G401.6 (cell line): Measurements from ENCODE around the gene TLX1.

Experiments
- FAIRE-seq: peaks from 2 replicates; lab custom pipeline; 2012; peaks lifted over from hg19 to GRCh38; lab: Jason Lieb, UNC

TLX1 gene

GRCh38 chr10:101112799-101113594 lies 18.1 kb upstream of the TLX1 start:
- FAIRE-seq: no peak

- FAIRE-seq: no peak
Measured at GRCh38 chr10:101113890-101114403, 17.2 kb upstream of the TLX1 start.

- FAIRE-seq: no peak
Measured at GRCh38 chr10:101114646-101115045, 16.5 kb upstream of the TLX1 start.

- no peak for FAIRE-seq
Measured at GRCh38 chr10:101116754-101117153, 14.3 kb upstream of the TLX1 start.

GRCh38 chr10:101118031-101118430 lies 13.1 kb upstream of the TLX1 start:
- FAIRE-seq: no peak

GRCh38 chr10:101120520-101120883 lies 10.6 kb upstream of the TLX1 start:
- no peak for FAIRE-seq

GRCh38 chr10:101120884-101121653 lies 10.0 kb upstream of the TLX1 start:
- no peak for FAIRE-seq

- FAIRE-seq: no peak
Measured at GRCh38 chr10:101121654-101122031, 9.5 kb upstream of the TLX1 start.

- FAIRE-seq: no peak
Measured at GRCh38 chr10:101122270-101123084, 8.6 kb upstream of the TLX1 start.

GRCh38 chr10:101123085-101123814 lies 7.8 kb upstream of the TLX1 start:
- FAIRE-seq: no peak

- no peak for FAIRE-seq
Measured at GRCh38 chr10:101123815-101124617, 7.1 kb upstream of the TLX1 start.

GRCh38 chr10:101124933-101125332 lies 6.2 kb upstream of the TLX1 start:
- FAIRE-seq: no peak

- FAIRE-seq: no peak
Measured at GRCh38 chr10:101126684-101127628, 4.1 kb upstream of the TLX1 start.

GRCh38 chr10:101130141-101130540 lies 959 bp upstream of the TLX1 start:
- FAIRE-seq: no peak

- FAIRE-seq: no peak
Measured at GRCh38 chr10:101131962-101132635, 999 bp downstream of the TLX1 start.

GRCh38 chr10:101132636-101133473 lies 1.8 kb downstream of the TLX1 start:
- FAIRE-seq: no peak

GRCh38 chr10:101133489-101134298 lies 2.6 kb downstream of the TLX1 start:
- no peak for FAIRE-seq
